Panc1 (cell line): Measurements from ENCODE around the gene PLA2G10.

ENCODE experiments used
- CTCF ChIP-seq: fragments of 450-650 bp; IDR thresholded peaks from 2 replicates; pipeline ENCODE4 v1.5.1; 2017; ENCODE audit warnings: mild to moderate bottlenecking
- POLR2AphosphoS5 ChIP-seq: IDR thresholded peaks from 2 replicates; pipeline ENCODE4 v1.6.1; 2012; ENCODE audit warnings: mild to moderate bottlenecking, low read depth, low read length, moderate library complexity
- SIN3A ChIP-seq: IDR thresholded peaks from 2 replicates; pipeline ENCODE4 v1.6.1; 2012; ENCODE audit warnings: low read depth, mild to moderate bottlenecking, low read length, moderate library complexity, borderline replicate concordance; ENCODE audit not compliant: insufficient read depth
- TCF7L2 ChIP-seq: IDR thresholded peaks from 2 replicates; pipeline ENCODE4 v1.6.1; 2011; ENCODE audit warnings: mild to moderate bottlenecking, low read depth, low read length, inconsistent platforms

- TF ChIP-seq CTCF = no peak
- TF ChIP-seq TCF7L2 = no peak
- no peak; the same call in 1 of the 2 replicates for TF ChIP-seq POLR2AphosphoS5
- TF ChIP-seq SIN3A = no peak
These were observed 52.2 kb downstream of the PLA2G10 start for GRCh38 chr16:14641926-14642325.
